ENCODE results near the gene POMGNT1. TPM values are rescaled to one million over a fixed set of nuclear protein-coding genes. Genes with fewer than 3 reads are reported as not detected.

Gene POMGNT1
- polyA plus RNA-seq, 2 of the 4 experiments (the other 2 are of a cell fraction) = 33.1 to 33.5 TPM

GRCh38 chr1:46221749-46222148 lies 23.5 kb upstream of the POMGNT1 start (continued):
- TF ChIP-seq MYC (IDR thresholded peaks at IDR 0.05; ENCODE audit: borderline replicate concordance, low read length) = no peak
- no peak for TF ChIP-seq CEBPB (IDR thresholded peaks at IDR 0.05)
- TF ChIP-seq ZSCAN20 (CRISPR knock-in tag; IDR thresholded peaks at IDR 0.05) = no peak
- no peak for TF ChIP-seq REST (IDR thresholded peaks at IDR 0.05)
- TF ChIP-seq ELK1 (IDR thresholded peaks at IDR 0.05; ENCODE audit: low read depth, low read length) = no peak
- no peak for TF ChIP-seq HOXB13 (CRISPR knock-in tag; IDR thresholded peaks at IDR 0.05; ENCODE audit: low read depth)
- TF ChIP-seq BCL3 (IDR thresholded peaks at IDR 0.05) = no peak
- no peak for TF ChIP-seq MAFK (IDR thresholded peaks at IDR 0.05; ENCODE audit: partially characterized antibody)

GRCh38 chr1:46220808-46221207 lies 22.6 kb upstream of the POMGNT1 start:
- 71% methylated on average over 3 of the region's 3 CpGs for WGBS (ENCODE audit: missing lambda C conversion rate)
- Histone ChIP-seq H3K4me2 (no peak overlapping the region), H3K4me3 (no peak overlapping the region), H3K4me1 (no peaks in the 10 kb centered on the region), H3K27ac (no peak overlapping the region), H3K9me3 (no peaks in the 10 kb centered on the region)
- DNase-seq (ENCODE audit: low read depth in 1 of 2, low spot score in 1 of 2) (no peak), FAIRE-seq (no peak), ATAC-seq (no peak)
- TF ChIP-seq ZNF302 (CRISPR knock-in tag; IDR thresholded peaks at IDR 0.05) = no peak
- no peak for TF ChIP-seq HOXB5 (CRISPR knock-in tag; IDR thresholded peaks at IDR 0.05)
- ChIA-PET POLR2A (no interaction called here), CTCF (interaction anchor here (0.9 to 2.7 kb wide), 4 partner anchors 41 to 187 kb away, joined by 3 to 8 read pairs (median 4); no protein-coding TSS in a partner anchor)

GRCh38 chr1:46219551-46220520 lies 21.6 kb upstream of the POMGNT1 start:
- no peaks in the 10 kb centered on the region for H3K4me1 ChIP-seq
- FAIRE-seq (no peak), ATAC-seq (no peak), DNase-seq (ENCODE audit: low read depth in 1 of 2, low spot score in 1 of 2) (no peak)
- H3K9me3 ChIP-seq = no peaks in the 10 kb centered on the region
- ChIA-PET POLR2A (no interaction called here), CTCF (interaction anchor here (0.6 to 2.7 kb wide), 4 partner anchors 24 to 184 kb away, joined by 3 to 8 read pairs (median 4); no protein-coding TSS in a partner anchor)
- no peak overlapping the region for H3K4me2 ChIP-seq
- H3K4me3 ChIP-seq = no peak overlapping the region
- TF ChIP-seq HOXB13 (CRISPR knock-in tag; IDR thresholded peaks at IDR 0.05; ENCODE audit: low read depth) (no peak), ELK1 (IDR thresholded peaks at IDR 0.05; ENCODE audit: low read depth, low read length) (no peak), ESRRA (IDR thresholded peaks at IDR 0.05; ENCODE audit: borderline replicate concordance, low read length) (no peak), FOSL2 (IDR thresholded peaks at IDR 0.05) (no peak), FOSL2 (CRISPR knock-in tag; IDR thresholded peaks at IDR 0.05) (no peak), REST (IDR thresholded peaks at IDR 0.05) (no peak)
- WGBS (ENCODE audit: missing lambda C conversion rate) = 80% methylated on average over 16 of the region's 18 CpGs
- H3K27ac ChIP-seq = no peak overlapping the region
